Prostate gland (tissue), 2 donors: ENCODE measurements around the gene ADGRD1. TPM values are rescaled to one million over a fixed set of nuclear protein-coding genes. Genes with fewer than 3 reads are reported as not detected.

Experiments
- DNase-seq: peaks from one replicate; pipeline ENCODE4 v3.0.0-alpha.2; 2019; ENCODE audit warnings: low spot score
- H3K27ac ChIP-seq, 2 donors: fragments of 200-600 bp; sonication (generic); 2 replicates each; pipeline ENCODE4 v1.5.1; 2017 to 2019
- H3K27me3 ChIP-seq: fragments of 200-600 bp; sonication (generic); replicated peaks from 2 replicates; pipeline ENCODE4 v1.5.1; 2019; ENCODE audit not compliant: insufficient read depth
- H3K36me3 ChIP-seq, 2 donors: fragments of 200-600 bp; sonication (generic); 1 replicate in 1 of 2; 2 replicates in 1 of 2; pipeline versions ENCODE4 v1.5.1 to v1.8.1; 2017 to 2019
- H3K4me1 ChIP-seq: fragments of 200-600 bp; sonication (generic); replicated peaks from 2 replicates; pipeline ENCODE4 v1.5.1; 2019
- H3K4me3 ChIP-seq, 2 donors: fragments of 200-600 bp; sonication (generic); 2 replicates each; pipeline ENCODE4 v1.5.1; 2017 to 2019
- H3K9me3 ChIP-seq: fragments of 200-600 bp; sonication (generic); 2 replicates; pipeline ENCODE4 v1.5.1; 2017
- POLR2A ChIP-seq: fragments of 450-650 bp; IDR thresholded peaks from one replicate; pipeline ENCODE4 v1.6.1; 2016; ENCODE audit warnings: antibody characterized with exemption, mild to moderate bottlenecking
- POLR2AphosphoS5 ChIP-seq: sonication (generic); formaldehyde crosslinking; IDR thresholded peaks from one replicate; pipeline ENCODE4 v1.6.1; 2017; ENCODE audit warnings: antibody characterized with exemption
- WGBS: methylation state at CpG from one replicate; pipeline ENCODE4 v1.1.5; 2018; 5-methylcytosine and 5-hydroxymethylcytosine counted together
- intact Hi-C: fragments of 100-400 bp; cut with DNase I; formaldehyde crosslinking; loops from one replicate; pipeline ENCODE4 v1.14.2; 2022
- total RNA-seq, 2 donors: library from RNA; depleted of rRNA; stranded (reverse); fragments of >200 nt; gene quantifications; one replicate each; pipeline ENCODE4 v1.1.0, GENCODE V29; 2016
- TF ChIP-seq, protein P1 (sequence below), 4 experiments: fragments of 200-600 bp in 2 of 4; fragments of 450-650 bp in 2 of 4; sonication (generic) in 2 of 4; IDR thresholded peaks; 1 replicate in 3 of 4; 2 replicates in 1 of 4; pipeline ENCODE4 v1.5.1; 2016 to 2019; ENCODE audit warnings: antibody characterized with exemption in 4 of 4, mild to moderate bottlenecking in 2 of 4, moderate library complexity in 2 of 4

ADGRD1 gene
- total RNA-seq, 2 donors from 2014 or later: 4.3 to 20.9 TPM

DNA sequence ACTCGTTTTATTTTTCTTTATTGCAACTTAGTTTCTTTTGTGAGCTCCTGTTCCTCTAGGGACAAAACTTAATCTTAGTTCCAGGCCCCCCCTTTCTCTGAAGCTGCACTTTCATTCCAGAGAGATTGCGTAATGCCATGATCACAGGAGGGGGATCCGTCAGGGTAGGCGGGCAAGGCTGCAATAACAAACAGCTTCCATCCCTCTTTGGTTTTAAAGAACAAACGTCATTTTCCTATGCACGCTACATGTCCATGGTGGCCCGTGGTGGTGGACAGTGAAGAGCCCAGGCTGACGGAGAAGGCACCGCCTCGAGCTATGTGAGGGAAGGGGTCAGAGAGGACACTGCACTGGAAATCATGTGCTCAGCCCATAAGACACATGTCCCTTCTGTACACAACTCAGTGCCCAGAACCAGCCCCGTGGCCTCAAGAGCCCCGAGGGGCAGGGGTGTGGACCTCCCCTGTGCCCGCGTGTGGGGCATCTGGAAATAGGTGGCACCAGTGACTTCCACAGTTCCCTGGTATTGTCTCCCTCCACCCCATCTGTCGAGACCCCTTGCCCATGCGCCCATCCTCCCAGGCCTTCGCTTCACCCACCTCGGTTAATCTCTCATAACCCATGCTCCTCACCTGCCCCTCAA is 161.4 kb downstream of the ADGRD1 start:
- Histone ChIP-seq H3K9me3 (no peaks in the 10 kb centered on the region), H3K36me3 (no peaks in the 10 kb centered on the region), H3K27me3 (no peaks in the 10 kb centered on the region), H3K4me3 (no peak overlapping the region), H3K27ac (no peak overlapping the region), H3K4me1 (no peaks in the 10 kb centered on the region)
- intact Hi-C loops: loop anchor here (5.0 kb wide), 1 partner anchor 198 kb away; no protein-coding TSS in a partner anchor
- WGBS: 67% methylated on average over 18 of the region's 18 CpGs
- no peak for DNase-seq
- TF ChIP-seq POLR2A: no peak
- TF ChIP-seq, protein P1, sequence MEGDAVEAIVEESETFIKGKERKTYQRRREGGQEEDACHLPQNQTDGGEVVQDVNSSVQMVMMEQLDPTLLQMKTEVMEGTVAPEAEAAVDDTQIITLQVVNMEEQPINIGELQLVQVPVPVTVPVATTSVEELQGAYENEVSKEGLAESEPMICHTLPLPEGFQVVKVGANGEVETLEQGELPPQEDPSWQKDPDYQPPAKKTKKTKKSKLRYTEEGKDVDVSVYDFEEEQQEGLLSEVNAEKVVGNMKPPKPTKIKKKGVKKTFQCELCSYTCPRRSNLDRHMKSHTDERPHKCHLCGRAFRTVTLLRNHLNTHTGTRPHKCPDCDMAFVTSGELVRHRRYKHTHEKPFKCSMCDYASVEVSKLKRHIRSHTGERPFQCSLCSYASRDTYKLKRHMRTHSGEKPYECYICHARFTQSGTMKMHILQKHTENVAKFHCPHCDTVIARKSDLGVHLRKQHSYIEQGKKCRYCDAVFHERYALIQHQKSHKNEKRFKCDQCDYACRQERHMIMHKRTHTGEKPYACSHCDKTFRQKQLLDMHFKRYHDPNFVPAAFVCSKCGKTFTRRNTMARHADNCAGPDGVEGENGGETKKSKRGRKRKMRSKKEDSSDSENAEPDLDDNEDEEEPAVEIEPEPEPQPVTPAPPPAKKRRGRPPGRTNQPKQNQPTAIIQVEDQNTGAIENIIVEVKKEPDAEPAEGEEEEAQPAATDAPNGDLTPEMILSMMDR (IDR thresholded peaks at IDR 0.05): no peak
- no peak for TF ChIP-seq POLR2AphosphoS5

DNA sequence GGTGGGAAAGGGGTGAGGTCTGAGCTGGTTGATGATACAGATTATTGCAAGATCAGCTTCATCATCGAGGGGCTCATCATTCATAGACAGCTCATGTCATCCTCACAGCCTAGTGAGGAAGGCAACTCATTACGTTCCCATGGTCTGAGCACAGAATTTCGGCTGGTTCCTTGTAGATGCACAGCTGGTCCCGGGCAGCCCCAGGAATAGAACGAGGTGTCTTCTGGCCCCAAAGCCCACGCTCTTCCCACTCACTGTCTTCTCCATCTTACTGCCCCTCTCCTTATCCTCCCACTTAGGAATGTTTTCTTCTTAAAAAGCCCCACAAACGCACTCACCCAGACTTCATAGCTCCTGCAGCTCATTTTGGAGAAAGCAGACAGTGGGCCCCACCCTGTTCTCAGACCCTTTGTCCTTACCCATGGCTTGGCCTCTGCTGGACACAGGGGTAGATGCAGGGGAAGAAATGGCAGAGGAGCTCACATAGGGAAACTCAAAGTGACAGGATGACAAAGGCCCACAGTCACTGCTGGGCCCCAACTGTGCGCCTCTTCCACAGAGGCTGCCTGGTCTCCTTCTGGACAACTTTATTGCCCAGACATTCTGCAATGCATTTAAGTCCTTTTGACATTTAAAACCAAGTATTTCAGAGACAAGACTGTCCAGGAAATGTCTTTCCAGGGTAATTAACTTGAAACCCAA is 162.2 kb downstream of the ADGRD1 start:
- intact Hi-C loops: loop anchor here (5.0 kb wide), 1 partner anchor 199 kb away; no protein-coding TSS in a partner anchor
- H3K27me3 ChIP-seq: no peaks in the 10 kb centered on the region
- no peak overlapping the region for H3K27ac ChIP-seq
- H3K4me1 ChIP-seq: no peaks in the 10 kb centered on the region
- DNase-seq: no peak
- H3K4me3 ChIP-seq: no peak overlapping the region
- 87% methylated on average over 8 of the region's 8 CpGs for WGBS
- no peaks in the 10 kb centered on the region for H3K9me3 ChIP-seq
- no peaks in the 10 kb centered on the region for H3K36me3 ChIP-seq
- no peak for TF ChIP-seq POLR2AphosphoS5
- TF ChIP-seq, protein P1 (IDR thresholded peaks at IDR 0.05): no peak
- TF ChIP-seq POLR2A: no peak

DNA sequence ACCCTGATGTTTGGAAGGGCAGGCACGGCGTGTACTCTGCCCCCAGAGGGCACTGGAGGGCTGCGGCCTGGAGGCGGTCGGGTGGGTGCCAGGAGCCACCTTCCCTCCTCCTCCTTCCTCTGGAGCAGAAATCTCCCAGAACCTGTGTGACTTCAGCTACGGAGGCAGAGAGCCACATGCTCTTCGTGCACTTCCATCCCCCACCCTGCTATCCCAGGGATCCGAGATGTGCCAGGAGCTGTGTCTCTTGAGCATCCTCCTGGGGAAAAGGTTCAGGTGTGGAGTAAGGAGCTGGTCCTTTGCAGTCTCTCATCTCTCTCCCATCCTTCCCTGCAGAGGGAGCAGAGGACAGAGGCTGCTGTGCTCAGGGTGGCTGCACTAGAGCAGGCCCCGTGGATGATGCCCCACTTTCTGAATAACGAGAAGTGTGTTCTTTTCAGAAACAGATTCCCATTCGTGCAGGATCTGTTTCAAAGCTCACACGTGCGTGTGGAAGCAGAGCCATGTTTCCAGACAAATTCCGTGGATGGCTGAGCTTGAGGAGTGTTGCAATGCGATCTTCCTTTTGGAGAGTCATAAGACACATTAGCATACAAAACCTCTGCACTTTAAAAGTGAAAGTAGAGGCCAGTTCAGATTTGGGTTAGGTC is 162.9 kb downstream of the ADGRD1 start:
- Histone ChIP-seq H3K27ac (no peak overlapping the region), H3K4me1 (no peaks in the 10 kb centered on the region), H3K36me3 (no peaks in the 10 kb centered on the region), H3K9me3 (no peaks in the 10 kb centered on the region), H3K27me3 (no peaks in the 10 kb centered on the region), H3K4me3 (no peak overlapping the region)
- intact Hi-C loops: loop anchor here (5.0 kb wide), 1 partner anchor 199 kb away; no protein-coding TSS in a partner anchor
- WGBS: 24% methylated on average over 15 of the region's 15 CpGs
- DNase-seq: no peak
- no peak for TF ChIP-seq POLR2AphosphoS5
- TF ChIP-seq POLR2A: no peak
- TF ChIP-seq, protein P1 (IDR thresholded peaks at IDR 0.05): no peak

DNA sequence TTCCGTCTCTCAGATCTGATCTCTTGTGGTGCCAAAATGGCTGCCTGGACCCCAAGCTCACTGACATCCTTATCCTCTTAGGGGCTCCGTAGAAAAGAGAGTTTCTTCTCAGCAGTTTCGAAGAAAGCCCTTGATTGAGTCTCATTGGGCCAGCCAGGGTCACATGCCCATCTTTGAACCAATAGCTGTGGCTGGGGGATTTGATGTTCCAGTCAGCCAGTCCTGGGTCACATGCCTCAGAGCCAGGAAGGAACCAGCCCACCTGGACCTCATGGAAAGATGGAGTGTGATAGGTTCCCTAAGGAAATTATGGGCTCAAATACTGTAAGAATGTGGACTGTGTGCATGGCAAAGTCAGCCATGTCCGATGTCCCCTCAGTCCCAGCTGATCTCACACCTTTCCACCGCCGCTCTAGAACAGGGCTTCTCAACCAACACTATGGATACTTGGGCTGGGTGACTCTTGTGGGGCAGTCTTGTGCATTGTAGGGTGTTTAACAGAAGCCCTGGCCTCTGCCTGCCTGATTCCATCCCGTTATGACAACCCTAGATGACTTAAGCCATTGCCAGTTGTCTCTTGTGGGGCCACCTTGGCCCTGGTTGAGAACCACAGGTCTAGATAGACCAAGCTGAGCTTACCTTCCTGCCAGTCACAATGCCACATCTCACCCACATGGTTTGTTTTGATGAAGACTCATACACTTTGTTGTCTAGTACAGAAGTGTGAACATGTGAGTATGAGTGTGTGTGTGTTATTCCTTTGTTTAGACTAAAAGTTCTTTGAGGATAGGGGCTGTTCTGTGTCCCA is 163.9 kb downstream of the ADGRD1 start:
- no peaks in the 10 kb centered on the region for H3K36me3 ChIP-seq
- intact Hi-C loops: loop anchor here (5.0 kb wide), 1 partner anchor 200 kb away; no protein-coding TSS in a partner anchor
- H3K27ac ChIP-seq: no peak overlapping the region
- no peaks in the 10 kb centered on the region for H3K4me1 ChIP-seq
- DNase-seq: no peak
- H3K9me3 ChIP-seq: no peaks in the 10 kb centered on the region
- H3K27me3 ChIP-seq: no peaks in the 10 kb centered on the region
- TF ChIP-seq POLR2AphosphoS5 (no peak), POLR2A (no peak)
- TF ChIP-seq, protein P1 (IDR thresholded peaks at IDR 0.05): no peak
- 96% methylated on average over 7 of the region's 7 CpGs for WGBS
- no peak overlapping the region for H3K4me3 ChIP-seq
